Measurements from ENCODE around the gene PDGFRB.
"Not testable (repeated sequence)": the region's sequence is repeated elsewhere in the genome, so short reads cannot be mapped to it uniquely, and the experiment has no call there.

Gene PDGFRB

GRCh38 chr5:150112201-150113046 lies 43.2 kb downstream of the PDGFRB start:
- no peak for DNase-seq

- DNase-seq: no peak
Observed at GRCh38 chr5:150111122-150111521, 44.5 kb downstream of the PDGFRB start.

GRCh38 chr5:150109921-150110320 lies 45.7 kb downstream of the PDGFRB start:
- no peak for DNase-seq

GRCh38 chr5:150108711-150109514 lies 46.7 kb downstream of the PDGFRB start:
- DNase-seq: no peak

- DNase-seq: no peak
Observed at GRCh38 chr5:150107909-150108447, 47.7 kb downstream of the PDGFRB start.

GRCh38 chr5:150106674-150107426 lies 48.8 kb downstream of the PDGFRB start:
- DNase-seq: no peak

GRCh38 chr5:150105928-150106615 lies 49.6 kb downstream of the PDGFRB start:
- DNase-seq: no peak

- DNase-seq: no peak
Observed at GRCh38 chr5:150104550-150104870, 51.1 kb downstream of the PDGFRB start.

- no peak for DNase-seq
Observed at GRCh38 chr5:150103678-150104549, 51.7 kb downstream of the PDGFRB start.

- DNase-seq: no peak
Observed at GRCh38 chr5:150101023-150101422, 54.6 kb downstream of the PDGFRB start.

GRCh38 chr5:150097152-150097551 lies 58.5 kb downstream of the PDGFRB start:
- no peak for DNase-seq

GRCh38 chr5:150092159-150092787 lies 63.4 kb downstream of the PDGFRB start:
- DNase-seq: no peak

GRCh38 chr5:150085950-150086715 lies 69.5 kb downstream of the PDGFRB start, which contains the start of gene CSF1R:
Gene CSF1R, minus strand, starts transcription at chr5:150086554. Its CDS starts 127 bp downstream, at chr5:150086427.
- DNase-seq: no peak

- DNase-seq: no peak
Observed at GRCh38 chr5:150085191-150085912, 70.3 kb downstream of the PDGFRB start.

GRCh38 chr5:150084754-150085153 lies 70.9 kb downstream of the PDGFRB start:
- DNase-seq: not testable (repeated sequence)

- DNase-seq: no peak
Observed at GRCh38 chr5:150082889-150083288, 72.8 kb downstream of the PDGFRB start.

GRCh38 chr5:150082374-150082773 lies 73.3 kb downstream of the PDGFRB start:
- DNase-seq: no peak

GRCh38 chr5:150081541-150082283 lies 73.9 kb downstream of the PDGFRB start:
- DNase-seq: no peak
